H1 (cell line): ENCODE measurements around the gene SLC27A5. TPM values are rescaled to one million over a fixed set of nuclear protein-coding genes. Genes with fewer than 3 reads are reported as not detected.

Experiments used
- CHD1 ChIP-seq: IDR thresholded peaks from 2 replicates; pipeline ENCODE4 v1.6.1; 2012; ENCODE audit warnings: low read depth, low read length, improper control_type of control experiment
- EP300 ChIP-seq, 2 experiments: IDR thresholded peaks; 1 replicate in 1 of 2; 2 replicates in 1 of 2; pipeline ENCODE4 v1.6.1; 2011 to 2012; ENCODE audit warnings: low read depth in 2 of 2, low read length in 2 of 2, mild to moderate bottlenecking in 2 of 2, borderline replicate concordance in 1 of 2, inconsistent platforms in 1 of 2, moderate library complexity in 1 of 2
- polyA plus RNA-seq, 7 experiments: library from polyadenylated mRNA; depleted of rRNA in 3 of 7; stranded (reverse) in 5 of 7; unstranded in 2 of 7; fragments of >200 nt in 5 of 7; fragments of 200-250 nt in 2 of 7; gene quantifications; 1 replicate in 5 of 7; 2 replicates in 1 of 7; 4 replicates in 1 of 7; pipeline versions ENCODE4 v1.2.1 to v1.2.3, GENCODE V29; 2011 to 2013; ENCODE audit warnings: missing spikeins in 2 of 7, mixed read lengths in 2 of 7
- total RNA-seq: library from RNA; stranded (reverse); fragmentation: NEBNext Ultra II Directional; extraction: Animal tissue kit (Norgen Biotek cat#: 25700); gene quantifications from 2 replicates; pipeline ENCODE4 v1.2.1, GENCODE V29; 2021
- TF ChIP-seq, protein P1 (sequence below), 3 experiments: IDR thresholded peaks; 1 replicate in 2 of 3; 2 replicates in 1 of 3; pipeline versions ENCODE4 v1.5.1 to v1.6.1; 2011; ENCODE audit warnings: low read length in 3 of 3, mild to moderate bottlenecking in 3 of 3, inconsistent platforms in 2 of 3, low read depth in 1 of 3, moderate library complexity in 1 of 3; ENCODE audit not compliant: insufficient read depth in 1 of 3; ENCODE audit errors: control extremely low read depth in 1 of 3
- TF ChIP-seq, protein P2 (sequence below): IDR thresholded peaks from 2 replicates; pipeline ENCODE4 v1.6.1; 2011; ENCODE audit warnings: low read depth, mild to moderate bottlenecking, low read length; ENCODE audit not compliant: insufficient read depth

Gene SLC27A5
- total and polyA plus RNA-seq, 2 of the 8 experiments (the other 6 are each of a cell fraction or from before 2014, with no cell fraction given), result 25.1 to 80.5 TPM

DNA sequence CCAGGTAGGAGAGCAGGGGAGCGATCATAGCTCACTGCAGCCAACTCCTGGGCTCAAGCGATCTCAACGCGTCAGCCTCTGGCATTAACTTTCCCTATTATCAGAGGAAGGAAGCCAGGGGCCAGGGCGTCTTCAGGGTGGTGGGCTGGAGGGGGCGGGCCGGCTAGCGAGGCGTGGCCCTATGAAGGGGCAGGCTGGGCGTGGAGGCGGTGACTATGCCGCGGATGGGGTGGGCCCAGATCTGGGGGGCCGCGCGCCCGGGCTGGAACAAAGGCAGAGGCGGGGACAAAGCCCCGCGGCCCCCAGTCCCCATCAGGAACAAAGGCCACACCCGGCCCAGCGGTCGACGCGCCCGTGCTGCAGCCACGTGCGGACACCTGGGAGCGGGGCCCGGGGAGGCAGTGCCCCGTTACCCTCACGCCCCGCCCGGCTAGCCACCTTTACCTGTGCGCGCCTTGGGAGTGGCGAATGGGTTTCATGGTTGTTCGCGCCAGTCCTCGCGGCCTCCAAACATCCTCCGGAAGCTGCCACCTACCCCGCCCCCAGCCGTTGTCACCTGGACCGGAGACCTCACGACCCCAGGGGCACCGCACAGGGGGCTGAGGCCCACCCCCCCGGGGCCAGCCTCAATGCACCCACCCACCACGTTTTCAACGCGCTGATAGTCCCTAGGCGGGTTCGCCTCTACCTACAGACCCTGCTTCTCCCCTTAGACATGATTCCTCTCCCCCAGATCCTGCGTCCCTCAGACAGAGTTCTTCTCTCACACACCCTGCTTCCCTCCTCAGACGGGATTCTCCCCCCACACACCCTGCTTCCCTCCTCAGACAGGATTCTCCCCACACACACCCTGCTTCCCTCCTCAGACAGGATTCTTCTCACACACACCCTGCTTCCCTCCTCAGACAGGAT is 26.7 kb upstream of the SLC27A5 start (continued):
- TF ChIP-seq, protein P1, sequence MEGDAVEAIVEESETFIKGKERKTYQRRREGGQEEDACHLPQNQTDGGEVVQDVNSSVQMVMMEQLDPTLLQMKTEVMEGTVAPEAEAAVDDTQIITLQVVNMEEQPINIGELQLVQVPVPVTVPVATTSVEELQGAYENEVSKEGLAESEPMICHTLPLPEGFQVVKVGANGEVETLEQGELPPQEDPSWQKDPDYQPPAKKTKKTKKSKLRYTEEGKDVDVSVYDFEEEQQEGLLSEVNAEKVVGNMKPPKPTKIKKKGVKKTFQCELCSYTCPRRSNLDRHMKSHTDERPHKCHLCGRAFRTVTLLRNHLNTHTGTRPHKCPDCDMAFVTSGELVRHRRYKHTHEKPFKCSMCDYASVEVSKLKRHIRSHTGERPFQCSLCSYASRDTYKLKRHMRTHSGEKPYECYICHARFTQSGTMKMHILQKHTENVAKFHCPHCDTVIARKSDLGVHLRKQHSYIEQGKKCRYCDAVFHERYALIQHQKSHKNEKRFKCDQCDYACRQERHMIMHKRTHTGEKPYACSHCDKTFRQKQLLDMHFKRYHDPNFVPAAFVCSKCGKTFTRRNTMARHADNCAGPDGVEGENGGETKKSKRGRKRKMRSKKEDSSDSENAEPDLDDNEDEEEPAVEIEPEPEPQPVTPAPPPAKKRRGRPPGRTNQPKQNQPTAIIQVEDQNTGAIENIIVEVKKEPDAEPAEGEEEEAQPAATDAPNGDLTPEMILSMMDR (IDR thresholded peaks at IDR 0.05; ENCODE audit: control extremely low read depth in 1 of 3, insufficient read depth in 1 of 3, low read depth in 1 of 3, low read length in 3 of 3), result no peak
- TF ChIP-seq CHD1 (no peak), EP300 (IDR thresholded peaks at IDR 0.05; ENCODE audit: borderline replicate concordance in 1 of 2, low read depth in 2 of 2, low read length in 2 of 2) (no peak)
- TF ChIP-seq, protein P2, sequence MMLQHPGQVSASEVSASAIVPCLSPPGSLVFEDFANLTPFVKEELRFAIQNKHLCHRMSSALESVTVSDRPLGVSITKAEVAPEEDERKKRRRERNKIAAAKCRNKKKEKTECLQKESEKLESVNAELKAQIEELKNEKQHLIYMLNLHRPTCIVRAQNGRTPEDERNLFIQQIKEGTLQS, result no peak
- TF ChIP-seq, all 59 proteins: peak for 18
